Keratinocyte (primary cell): Measurements from ENCODE around the gene GPR158. TPM values are rescaled to one million over a fixed set of nuclear protein-coding genes. Genes with fewer than 3 reads are reported as not detected.

Experiments
- DNase-seq: peaks from one replicate; pipeline ENCODE4 v3.0.0-alpha.2; 2011; ENCODE audit warnings: low read depth, missing footprints, low spot score
- FAIRE-seq: peaks from 2 replicates; lab custom pipeline; 2011; peaks lifted over from hg19 to GRCh38; lab: Jason Lieb, UNC
- H2AFZ ChIP-seq: 2 replicates; pipeline ENCODE4 v1.6.0; 2012; ENCODE audit warnings: low read length, control low read depth, inconsistent platforms; ENCODE audit not compliant: control insufficient read depth
- H3K27ac ChIP-seq: 2 replicates; pipeline ENCODE4 v1.5.1; 2011; ENCODE audit warnings: low read length; ENCODE audit not compliant: control insufficient read depth, insufficient read depth
- H3K27me3 ChIP-seq: 3 replicates; pipeline ENCODE4 v1.6.0; 2011; ENCODE audit warnings: low read length; ENCODE audit not compliant: control insufficient read depth, insufficient read depth; ENCODE audit errors: extremely low read depth
- H3K36me3 ChIP-seq, 2 experiments: 2 replicates in 1 of 2; 3 replicates in 1 of 2; pipeline ENCODE4 v1.5.1; 2011; ENCODE audit warnings: low read length in 2 of 2, mild to moderate bottlenecking in 1 of 2; ENCODE audit not compliant: control insufficient read depth in 2 of 2, insufficient read depth in 2 of 2; ENCODE audit errors: extremely low read depth in 1 of 2
- H3K4me1 ChIP-seq: 3 replicates; pipeline ENCODE4 v1.5.1; 2011; ENCODE audit warnings: low read length; ENCODE audit not compliant: control insufficient read depth, insufficient read depth; ENCODE audit errors: extremely low read depth
- H3K4me2 ChIP-seq: 3 replicates; pipeline ENCODE4 v1.6.0; 2011; ENCODE audit warnings: low read depth, low read length; ENCODE audit not compliant: control insufficient read depth, insufficient read depth; ENCODE audit errors: extremely low read depth
- H3K4me3 ChIP-seq, 3 experiments: fragments of 200-600 bp in 1 of 3; sonication (generic) in 1 of 3; 2 replicates in 2 of 3; 3 replicates in 1 of 3; pipeline ENCODE4 v1.5.1; 2011 to 2016; ENCODE audit warnings: low read length in 3 of 3, mild to moderate bottlenecking in 3 of 3, control low read depth in 2 of 3, inconsistent platforms in 1 of 3, low read depth in 1 of 3, mixed read lengths in 1 of 3, mixed run types in 1 of 3, moderate library complexity in 1 of 3; ENCODE audit not compliant: control insufficient read depth in 2 of 3, insufficient read depth in 2 of 3; ENCODE audit errors: extremely low read depth in 1 of 3
- H3K79me2 ChIP-seq: 2 replicates; pipeline ENCODE4 v1.6.0; 2012; ENCODE audit warnings: low read length; ENCODE audit not compliant: control insufficient read depth, insufficient read depth
- H3K9ac ChIP-seq: 3 replicates; pipeline ENCODE4 v1.6.0; 2011; ENCODE audit warnings: low read length; ENCODE audit not compliant: control insufficient read depth, insufficient read depth; ENCODE audit errors: extremely low read depth
- H3K9me1 ChIP-seq: 3 replicates; pipeline ENCODE4 v1.6.0; 2011; ENCODE audit warnings: low read length; ENCODE audit not compliant: control insufficient read depth, insufficient read depth; ENCODE audit errors: extremely low read depth
- H3K9me3 ChIP-seq: 2 replicates; pipeline ENCODE4 v1.5.1; 2012; ENCODE audit warnings: low read depth, low read length; ENCODE audit not compliant: control insufficient read depth
- H4K20me1 ChIP-seq: 3 replicates; pipeline ENCODE4 v1.6.0; 2011; ENCODE audit warnings: low read length; ENCODE audit not compliant: control insufficient read depth, insufficient read depth; ENCODE audit errors: extremely low read depth
- CTCF ChIP-seq, 3 experiments: IDR thresholded peaks in 1 of 3; conservative IDR thresholded peaks in 1 of 3; optimal IDR thresholded peaks in 1 of 3; 2 replicates in 2 of 3; 3 replicates in 1 of 3; pipeline versions ENCODE3 to v1.5.1; 2011; ENCODE audit warnings: low read length in 3 of 3, mild to moderate bottlenecking in 3 of 3, moderate library complexity in 2 of 3, control low read depth in 1 of 3, inconsistent platforms in 1 of 3; ENCODE audit not compliant: insufficient read depth in 2 of 3; ENCODE audit errors: extremely low read depth in 1 of 3
- EZH2 ChIP-seq: IDR thresholded peaks from one replicate; pipeline ENCODE4 v1.6.1; 2012; ENCODE audit warnings: inconsistent platforms, mild to moderate bottlenecking, low read length, moderate library complexity
- dilution Hi-C: fragments of 300-500 bp; cut with MboI; formaldehyde crosslinking; loops from one replicate; pipeline ENCODE4 v1.7.0; 2020; ENCODE audit warnings: low sequenced_read_pairs; ENCODE audit not compliant: extremely low pct_ligation_motif_present
- polyA plus RNA-seq, 5 experiments: library from polyadenylated mRNA; depleted of rRNA in 3 of 5; stranded (reverse) in 3 of 5; stranded (forward) in 1 of 5; unstranded in 1 of 5; fragments of >200 nt; gene quantifications; 1 replicate in 1 of 5; 2 replicates in 3 of 5; 3 replicates in 1 of 5; pipeline versions ENCODE4 v1.2.1 to v1.2.3, GENCODE V29; 2011 to 2012; ENCODE audit warnings: missing spikeins in 2 of 5, low read depth in 1 of 5, low replicate concordance in 1 of 5

The GPR158 gene
- polyA plus RNA-seq, 1 donor (not counting 4 experiments of a cell fraction or from before 2014, with no cell fraction given) = not detected

- TF ChIP-seq CTCF (optimal IDR thresholded peaks at IDR 0.05 in 1 of 3, IDR thresholded peaks at IDR 0.05 in 1 of 3, conservative IDR thresholded peaks at IDR 0.05 in 1 of 3; ENCODE audit: extremely low read depth in 1 of 3, insufficient read depth in 2 of 3, low read length in 3 of 3) (no peak), EZH2 (no peak)
- H3K9ac ChIP-seq = no peak overlapping the region
- no peaks in the 10 kb centered on the region for H3K9me3 ChIP-seq
- H3K9me1 ChIP-seq = no peaks in the 10 kb centered on the region
- H3K4me2 ChIP-seq = no peak overlapping the region
- H3K4me1 ChIP-seq = no peaks in the 10 kb centered on the region
- dilution Hi-C loops = no loop called here
- no peak overlapping the region for H3K27ac ChIP-seq
- no peaks in the 10 kb centered on the region for H3K79me2 ChIP-seq
- no peaks in the 10 kb centered on the region for H3K36me3 ChIP-seq
- H4K20me1 ChIP-seq = no peaks in the 10 kb centered on the region
- no peak for DNase-seq
- H2AFZ ChIP-seq = no peak overlapping the region
- H3K27me3 ChIP-seq = peaks cover 45% of the 10 kb centered on the region
- no peak overlapping the region for H3K4me3 ChIP-seq
- FAIRE-seq = no peak
These were observed 973 bp downstream of the GPR158 start for GRCh38 chr10:25175527-25176420.

- H4K20me1 ChIP-seq = no peaks in the 10 kb centered on the region
- FAIRE-seq = no peak
- H3K36me3 ChIP-seq = no peaks in the 10 kb centered on the region
- H3K4me1 ChIP-seq = no peaks in the 10 kb centered on the region
- H3K9ac ChIP-seq = no peak overlapping the region
- H2AFZ ChIP-seq = no peak overlapping the region
- H3K79me2 ChIP-seq = no peaks in the 10 kb centered on the region
- no peaks in the 10 kb centered on the region for H3K9me3 ChIP-seq
- DNase-seq = no peak
- peak overlapping the region; percentile 10 for H3K4me2 ChIP-seq
- TF ChIP-seq CTCF (optimal IDR thresholded peaks at IDR 0.05 in 1 of 3, IDR thresholded peaks at IDR 0.05 in 1 of 3, conservative IDR thresholded peaks at IDR 0.05 in 1 of 3; ENCODE audit: extremely low read depth in 1 of 3, insufficient read depth in 2 of 3, low read length in 3 of 3) (no peak), EZH2 (no peak)
- H3K27me3 ChIP-seq = peaks cover 45% of the 10 kb centered on the region
- dilution Hi-C loops = no loop called here
- H3K27ac ChIP-seq = no peak overlapping the region
- H3K9me1 ChIP-seq = no peaks in the 10 kb centered on the region
- H3K4me3 ChIP-seq = no peak overlapping the region
These were observed 1.7 kb downstream of the GPR158 start for GRCh38 chr10:25176421-25176968.
